Measurements from ENCODE around the gene LCMT1.
A peak's percentile ranks its signal among the peaks of the same experiment; 100 is the strongest.

GRCh38 chr16:25089351-25089750 is 22.2 kb upstream of the LCMT1 start:
- TF ChIP-seq, protein P1, sequence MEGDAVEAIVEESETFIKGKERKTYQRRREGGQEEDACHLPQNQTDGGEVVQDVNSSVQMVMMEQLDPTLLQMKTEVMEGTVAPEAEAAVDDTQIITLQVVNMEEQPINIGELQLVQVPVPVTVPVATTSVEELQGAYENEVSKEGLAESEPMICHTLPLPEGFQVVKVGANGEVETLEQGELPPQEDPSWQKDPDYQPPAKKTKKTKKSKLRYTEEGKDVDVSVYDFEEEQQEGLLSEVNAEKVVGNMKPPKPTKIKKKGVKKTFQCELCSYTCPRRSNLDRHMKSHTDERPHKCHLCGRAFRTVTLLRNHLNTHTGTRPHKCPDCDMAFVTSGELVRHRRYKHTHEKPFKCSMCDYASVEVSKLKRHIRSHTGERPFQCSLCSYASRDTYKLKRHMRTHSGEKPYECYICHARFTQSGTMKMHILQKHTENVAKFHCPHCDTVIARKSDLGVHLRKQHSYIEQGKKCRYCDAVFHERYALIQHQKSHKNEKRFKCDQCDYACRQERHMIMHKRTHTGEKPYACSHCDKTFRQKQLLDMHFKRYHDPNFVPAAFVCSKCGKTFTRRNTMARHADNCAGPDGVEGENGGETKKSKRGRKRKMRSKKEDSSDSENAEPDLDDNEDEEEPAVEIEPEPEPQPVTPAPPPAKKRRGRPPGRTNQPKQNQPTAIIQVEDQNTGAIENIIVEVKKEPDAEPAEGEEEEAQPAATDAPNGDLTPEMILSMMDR (IDR thresholded peaks at IDR 0.05) = peak in 3 of 6 experiments; percentile 20 to 25 (median 20)
- no peak for TF ChIP-seq POLR2A (IDR thresholded peaks at IDR 0.05)

All from Peyer's patch (tissue), 4 donors.